GM19099 (cell line): ENCODE measurements around the gene WDFY1.
A peak's percentile ranks its signal among the peaks of the same experiment; 100 is the strongest.

ENCODE experiments used
- POLR2A ChIP-seq: IDR thresholded peaks from 3 replicates; pipeline ENCODE4 v1.6.1; 2011; ENCODE audit warnings: low read depth; ENCODE audit not compliant: insufficient read length; ENCODE audit errors: extremely low read depth

The WDFY1 gene

GRCh38 chr2:223944703-223945531, at the start of gene WDFY1:
Gene WDFY1, minus strand, starts transcription at chr2:223945335. Its CDS starts 51 bp downstream, at chr2:223945284.
- TF ChIP-seq POLR2A, result peak; percentile 96

- no peak for TF ChIP-seq POLR2A
Observed at GRCh38 chr2:223994562-223995162, 49.5 kb upstream of the WDFY1 start.

- TF ChIP-seq POLR2A, result no peak
Observed at GRCh38 chr2:223993634-223994232, 48.6 kb upstream of the WDFY1 start.

- TF ChIP-seq POLR2A, result no peak
Observed at GRCh38 chr2:223991611-223992010, 46.5 kb upstream of the WDFY1 start.

GRCh38 chr2:223989856-223990232, 44.7 kb upstream of the WDFY1 start:
- no peak for TF ChIP-seq POLR2A

- TF ChIP-seq POLR2A, result no peak
Observed at GRCh38 chr2:223989206-223989855, 44.2 kb upstream of the WDFY1 start.

GRCh38 chr2:223981241-223981640, 36.1 kb upstream of the WDFY1 start:
- no peak for TF ChIP-seq POLR2A

GRCh38 chr2:223980803-223981202, 35.7 kb upstream of the WDFY1 start:
- TF ChIP-seq POLR2A, result no peak

GRCh38 chr2:223980397-223980735, 35.2 kb upstream of the WDFY1 start:
- TF ChIP-seq POLR2A, result no peak

GRCh38 chr2:223979730-223980396, 34.7 kb upstream of the WDFY1 start:
- no peak for TF ChIP-seq POLR2A

GRCh38 chr2:223978451-223978850, 33.3 kb upstream of the WDFY1 start:
- TF ChIP-seq POLR2A, result no peak

- no peak for TF ChIP-seq POLR2A
Observed at GRCh38 chr2:223976635-223977226, 31.6 kb upstream of the WDFY1 start.

GRCh38 chr2:223973606-223974005, 28.5 kb upstream of the WDFY1 start:
- TF ChIP-seq POLR2A, result no peak

- TF ChIP-seq POLR2A, result no peak
Observed at GRCh38 chr2:223972656-223973102, 27.5 kb upstream of the WDFY1 start.

GRCh38 chr2:223971731-223972130, 26.6 kb upstream of the WDFY1 start:
- TF ChIP-seq POLR2A, result no peak
